ENCODE data around the gene ADD1. TPM values are rescaled to one million over a fixed set of nuclear protein-coding genes. Genes with fewer than 3 reads are reported as not detected.

ADD1 gene
- total and polyA plus RNA-seq, 8 donors, result 262 to 331 (median 304) TPM

DNA sequence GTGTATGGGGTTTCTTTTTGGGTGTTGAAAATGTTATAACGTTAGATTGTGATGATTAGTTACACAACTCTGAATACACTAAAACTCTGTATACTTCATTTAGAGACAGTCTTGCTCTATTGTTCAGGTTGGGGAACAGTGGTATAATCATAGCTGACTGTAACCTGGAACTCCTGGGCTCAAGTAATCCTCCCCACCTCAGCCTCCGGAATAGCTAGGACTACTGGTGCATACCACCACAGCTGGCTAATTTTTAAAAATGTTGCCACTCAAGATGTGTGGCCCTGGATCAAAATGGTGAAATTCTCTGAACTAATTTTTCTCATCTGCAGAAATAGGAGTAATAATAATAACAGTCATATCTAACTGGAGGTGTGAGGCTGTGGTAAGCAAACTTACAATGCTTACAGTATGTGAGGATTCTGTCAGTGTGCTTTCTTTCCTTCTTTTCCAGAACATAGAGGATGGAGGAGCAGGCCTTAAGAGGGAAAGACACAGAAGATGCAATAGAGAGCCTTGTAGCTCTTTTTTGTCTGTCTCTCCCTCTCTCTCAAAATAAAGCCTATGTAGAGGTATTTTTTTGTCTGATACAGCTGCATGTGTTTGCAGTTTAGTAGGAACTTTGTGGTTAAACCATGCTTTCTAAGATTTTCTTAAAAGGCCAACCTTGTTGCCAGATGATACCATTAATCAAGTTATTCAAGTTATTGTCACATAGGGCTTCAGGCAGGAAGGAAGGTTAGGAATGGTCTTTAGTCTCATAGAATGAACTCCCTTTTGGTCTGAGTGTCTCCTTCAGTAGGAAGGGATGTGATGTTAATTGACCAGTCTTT, 7.5 kb downstream of the ADD1 start:
- Histone ChIP-seq H3K27me3 (no peaks in the 10 kb centered on the region), H3K4me1 (peaks cover 19 to 96% of the 10 kb centered on the region in 2 donors), H3K27ac (peak overlapping the region in 1 of 2 donors; percentile 2), H3K9me3 (no peaks in the 10 kb centered on the region), H3K4me3 (no peak overlapping the region), H3K36me3 (peaks cover 0 to 17% of the 10 kb centered on the region in 2 donors)
- TF ChIP-seq, protein P1, sequence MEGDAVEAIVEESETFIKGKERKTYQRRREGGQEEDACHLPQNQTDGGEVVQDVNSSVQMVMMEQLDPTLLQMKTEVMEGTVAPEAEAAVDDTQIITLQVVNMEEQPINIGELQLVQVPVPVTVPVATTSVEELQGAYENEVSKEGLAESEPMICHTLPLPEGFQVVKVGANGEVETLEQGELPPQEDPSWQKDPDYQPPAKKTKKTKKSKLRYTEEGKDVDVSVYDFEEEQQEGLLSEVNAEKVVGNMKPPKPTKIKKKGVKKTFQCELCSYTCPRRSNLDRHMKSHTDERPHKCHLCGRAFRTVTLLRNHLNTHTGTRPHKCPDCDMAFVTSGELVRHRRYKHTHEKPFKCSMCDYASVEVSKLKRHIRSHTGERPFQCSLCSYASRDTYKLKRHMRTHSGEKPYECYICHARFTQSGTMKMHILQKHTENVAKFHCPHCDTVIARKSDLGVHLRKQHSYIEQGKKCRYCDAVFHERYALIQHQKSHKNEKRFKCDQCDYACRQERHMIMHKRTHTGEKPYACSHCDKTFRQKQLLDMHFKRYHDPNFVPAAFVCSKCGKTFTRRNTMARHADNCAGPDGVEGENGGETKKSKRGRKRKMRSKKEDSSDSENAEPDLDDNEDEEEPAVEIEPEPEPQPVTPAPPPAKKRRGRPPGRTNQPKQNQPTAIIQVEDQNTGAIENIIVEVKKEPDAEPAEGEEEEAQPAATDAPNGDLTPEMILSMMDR (IDR thresholded peaks at IDR 0.05), result no peak
- ATAC-seq, result no peak
- no peak for DNase-seq
- intact Hi-C loops (cut with DNase I), result no loop called here

DNA sequence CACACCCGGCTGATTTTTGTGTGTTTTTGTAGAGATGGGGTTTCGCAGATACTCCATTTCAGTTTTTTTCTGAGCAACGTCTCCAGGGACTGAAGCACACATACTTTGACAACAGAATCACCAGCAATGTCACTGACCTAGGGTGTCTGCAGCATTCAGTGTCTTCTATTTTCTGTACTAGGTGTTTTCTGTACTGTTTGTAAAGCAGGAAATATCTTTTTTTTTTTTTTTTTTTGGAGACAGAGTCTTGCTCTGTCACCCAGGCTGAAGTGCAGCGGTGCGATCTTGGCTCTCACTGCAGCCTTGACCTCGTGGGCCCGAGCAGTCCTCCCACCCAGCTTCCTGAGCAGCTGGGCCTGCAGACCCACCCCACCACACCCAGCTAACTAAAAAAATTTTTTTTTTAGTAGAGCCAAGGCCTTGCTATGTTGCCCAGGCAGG, 8.9 kb downstream of the ADD1 start:
- Histone ChIP-seq H3K9me3 (no peaks in the 10 kb centered on the region), H3K27ac (peak overlapping the region in 1 of 2 donors; percentile 14), H3K4me3 (no peak overlapping the region), H3K4me1 (peaks cover 15 to 95% of the 10 kb centered on the region in 2 donors), H3K36me3 (peaks cover 0 to 17% of the 10 kb centered on the region in 2 donors), H3K27me3 (no peaks in the 10 kb centered on the region)
- DNase-seq (peak in 1 of 4 donors; percentile 61), ATAC-seq (peak; percentile 20)
- intact Hi-C loops (cut with DNase I), result no loop called here
- TF ChIP-seq, protein P1 (IDR thresholded peaks at IDR 0.05), result no peak

DNA sequence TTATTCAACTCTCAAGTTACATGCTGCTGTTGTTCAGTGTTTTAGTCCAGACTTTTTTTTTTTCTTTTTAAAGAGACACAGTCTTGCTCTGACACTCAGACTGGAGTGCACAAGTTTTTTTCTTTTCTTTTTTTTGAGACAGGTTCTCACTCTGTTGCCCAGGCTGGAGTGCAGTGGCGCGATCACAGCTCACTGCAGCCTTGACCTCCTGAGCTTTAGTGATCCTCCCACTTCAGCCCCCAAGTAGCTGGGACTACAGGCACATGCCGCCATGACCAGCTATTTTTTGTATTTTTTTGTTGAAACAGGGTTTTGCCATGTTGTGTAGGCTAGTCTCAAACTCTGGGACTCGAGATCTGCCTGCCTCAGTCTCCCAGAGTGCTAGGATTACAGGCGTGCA, 11.9 kb downstream of the ADD1 start:
- no peaks in the 10 kb centered on the region for H3K27me3 ChIP-seq
- H3K36me3 ChIP-seq, result peaks cover 0 to 17% of the 10 kb centered on the region in 2 donors
- H3K4me1 ChIP-seq, result peaks cover 30 to 98% of the 10 kb centered on the region in 2 donors
- no peak overlapping the region for H3K4me3 ChIP-seq
- intact Hi-C loops (cut with DNase I), result no loop called here
- TF ChIP-seq, protein P1 (IDR thresholded peaks at IDR 0.05), result no peak
- no peak for DNase-seq
- H3K9me3 ChIP-seq, result no peaks in the 10 kb centered on the region
- peak overlapping the region in 1 of 2 donors; percentile 21 for H3K27ac ChIP-seq
- ATAC-seq, result no peak

DNA sequence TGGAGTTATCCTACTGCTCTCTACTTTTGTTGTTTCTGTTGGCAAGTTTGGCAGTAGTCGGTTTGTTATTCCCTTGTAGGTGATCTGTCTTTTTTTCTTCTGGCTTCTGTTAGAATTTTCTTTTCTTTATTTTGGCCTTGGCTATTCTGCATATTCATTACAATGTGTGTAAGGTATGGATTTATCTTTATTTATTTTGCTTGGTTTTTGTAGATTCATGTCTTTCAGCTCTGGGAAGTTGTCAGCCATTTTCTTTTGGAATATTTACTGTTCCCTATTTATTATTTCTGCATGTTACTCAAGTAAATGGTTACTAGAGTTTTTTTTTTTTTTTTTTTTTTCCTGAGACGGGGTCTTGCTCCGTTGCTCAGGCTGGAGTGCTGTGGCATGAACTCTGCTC, 12.6 kb downstream of the ADD1 start:
- Histone ChIP-seq H3K9me3 (no peaks in the 10 kb centered on the region), H3K27ac (no peak overlapping the region), H3K4me1 (peaks cover 36 to 98% of the 10 kb centered on the region in 2 donors), H3K27me3 (no peaks in the 10 kb centered on the region), H3K4me3 (no peak overlapping the region), H3K36me3 (peaks cover 0 to 17% of the 10 kb centered on the region in 2 donors)
- DNase-seq (no peak), ATAC-seq (no peak)
- intact Hi-C loops (cut with DNase I), result no loop called here
- TF ChIP-seq, protein P1 (IDR thresholded peaks at IDR 0.05), result no peak

DNA sequence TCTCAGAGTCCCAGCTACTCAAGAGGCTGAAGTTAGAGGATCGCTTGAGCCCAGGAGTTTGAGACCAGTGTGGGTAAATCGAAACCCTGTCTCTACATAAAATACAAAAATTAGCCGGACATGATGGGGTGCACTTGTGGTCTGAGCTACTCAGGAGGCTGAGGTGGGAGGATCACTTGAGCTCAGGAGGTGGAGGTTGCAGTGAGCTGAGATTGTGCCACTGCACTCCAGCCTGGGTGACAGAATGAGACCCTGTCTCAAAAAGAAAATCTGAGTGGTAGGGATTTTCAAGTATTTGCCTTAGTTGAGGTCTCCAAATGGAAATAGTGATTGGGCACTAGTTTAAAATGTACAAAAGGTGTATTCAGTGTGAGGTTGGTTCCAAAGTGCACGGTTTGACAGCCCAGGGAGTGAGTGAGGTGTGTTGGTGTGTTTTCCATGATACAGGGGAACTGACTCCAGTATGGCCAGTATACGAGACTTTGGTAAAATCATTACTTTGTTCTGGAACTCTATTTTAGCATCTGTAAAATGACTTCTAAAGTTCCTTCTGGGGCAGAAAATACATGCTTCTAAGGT, 13.8 kb downstream of the ADD1 start:
- no peak for ATAC-seq
- no peak for DNase-seq
- peaks cover 48 to 98% of the 10 kb centered on the region in 2 donors for H3K4me1 ChIP-seq
- intact Hi-C loops (cut with DNase I), result no loop called here
- H3K9me3 ChIP-seq, result no peaks in the 10 kb centered on the region
- TF ChIP-seq, protein P1 (IDR thresholded peaks at IDR 0.05), result no peak
- H3K36me3 ChIP-seq, result peaks cover 0 to 17% of the 10 kb centered on the region in 2 donors
- H3K27ac ChIP-seq, result peak overlapping the region in 1 of 2 donors; percentile 21
- H3K4me3 ChIP-seq, result no peak overlapping the region
- H3K27me3 ChIP-seq, result no peaks in the 10 kb centered on the region
